SK-MEL-5 (cell line): Measurements from ENCODE around the gene YTHDF1. TPM values are rescaled to one million over a fixed set of nuclear protein-coding genes. Genes with fewer than 3 reads are reported as not detected.
A peak's percentile ranks its signal among the peaks of the same experiment; 100 is the strongest.

Experiments used
- DNase-seq: peaks from one replicate; pipeline ENCODE4 v3.0.0-alpha.2; 2016; ENCODE audit warnings: low read depth, low spot score
- in situ Hi-C: cut with HindIII; loops from 2 replicates; pipeline ENCODE4 v1.10.0; 2016; ENCODE audit warnings: low sequenced_read_pairs, high pct_unique_total_duplicates, low pct_unique_long_range_greater_than_20kb
- polyA plus RNA-seq, 2 experiments: library from polyadenylated mRNA; depleted of rRNA; stranded (reverse); fragments of >200 nt; gene quantifications; 2 replicates each; pipeline ENCODE4 v1.2.3, GENCODE V29; 2015
- total RNA-seq: library from RNA; depleted of rRNA; stranded (reverse); fragments of >200 nt; shearing (Covaris generic); gene quantifications from 2 replicates; pipeline ENCODE4 v1.2.3, GENCODE V29; 2014; rRNA removed

Gene YTHDF1
- total RNA-seq: 28.7 and 31.8 TPM in 2 replicates
- polyA plus RNA-seq (2015; cell fraction: cytosol; rRNA removed): 40.5 and 54.2 TPM in 2 replicates
- 110 and 111 TPM in 2 replicates for polyA plus RNA-seq (2015; cell fraction: nucleus; rRNA removed)

GRCh38 chr20:63216041-63216848, at the start of gene YTHDF1:
TSS of gene YTHDF1 (minus strand) at chr20:63216131. CDS start at chr20:63215892, 239 bp downstream.
- in situ Hi-C loops: no loop called here
- peak; percentile 95 for DNase-seq

GRCh38 chr20:63264519-63264918, 48.6 kb upstream of the YTHDF1 start:
- DNase-seq: no peak
- in situ Hi-C loops: no loop called here

GRCh38 chr20:63264000-63264399, 48.1 kb upstream of the YTHDF1 start:
- in situ Hi-C loops: no loop called here
- no peak for DNase-seq

GRCh38 chr20:63262836-63263235, 46.9 kb upstream of the YTHDF1 start:
- DNase-seq: no peak
- in situ Hi-C loops: no loop called here

- no peak for DNase-seq
- in situ Hi-C loops: no loop called here
Measured at GRCh38 chr20:63261795-63262528, 46.0 kb upstream of the YTHDF1 start.

GRCh38 chr20:63261060-63261794, 45.3 kb upstream of the YTHDF1 start:
- DNase-seq: no peak
- in situ Hi-C loops: no loop called here

- in situ Hi-C loops: no loop called here
- DNase-seq: no peak
Measured at GRCh38 chr20:63260521-63260920, 44.6 kb upstream of the YTHDF1 start.

GRCh38 chr20:63259734-63260460, 44.0 kb upstream of the YTHDF1 start:
- no peak for DNase-seq
- in situ Hi-C loops: no loop called here

- no peak for DNase-seq
- in situ Hi-C loops: no loop called here
Measured at GRCh38 chr20:63258781-63259180, 42.9 kb upstream of the YTHDF1 start.

- in situ Hi-C loops: no loop called here
- no peak for DNase-seq
Measured at GRCh38 chr20:63257629-63258028, 41.7 kb upstream of the YTHDF1 start.

GRCh38 chr20:63256954-63257353, 41.0 kb upstream of the YTHDF1 start:
- in situ Hi-C loops: no loop called here
- DNase-seq: no peak

GRCh38 chr20:63255931-63256704, 40.2 kb upstream of the YTHDF1 start:
- in situ Hi-C loops: no loop called here
- no peak for DNase-seq

- in situ Hi-C loops: no loop called here
- DNase-seq: no peak
Measured at GRCh38 chr20:63254606-63255384, 38.9 kb upstream of the YTHDF1 start.

GRCh38 chr20:63254232-63254605, 38.3 kb upstream of the YTHDF1 start, which contains the start of gene NKAIN4:
TSS of gene NKAIN4 (minus strand) at chr20:63254463. CDS start at chr20:63254450, 13 bp downstream.
- in situ Hi-C loops: no loop called here

GRCh38 chr20:63253438-63254231, 37.7 kb upstream of the YTHDF1 start:
- DNase-seq: no peak
- in situ Hi-C loops: no loop called here

More at GRCh38 chr20:63254232-63254605, 38.3 kb upstream of the YTHDF1 start, which contains the start of gene NKAIN4:
- DNase-seq: no peak
